Measurements from ENCODE around the gene OSBPL1A. TPM values are rescaled to one million over a fixed set of nuclear protein-coding genes. Genes with fewer than 3 reads are reported as not detected.

Gene OSBPL1A
- total and polyA plus RNA-seq, 2 experiments from 2014 or later = 24.6 to 31.3 TPM

DNA sequence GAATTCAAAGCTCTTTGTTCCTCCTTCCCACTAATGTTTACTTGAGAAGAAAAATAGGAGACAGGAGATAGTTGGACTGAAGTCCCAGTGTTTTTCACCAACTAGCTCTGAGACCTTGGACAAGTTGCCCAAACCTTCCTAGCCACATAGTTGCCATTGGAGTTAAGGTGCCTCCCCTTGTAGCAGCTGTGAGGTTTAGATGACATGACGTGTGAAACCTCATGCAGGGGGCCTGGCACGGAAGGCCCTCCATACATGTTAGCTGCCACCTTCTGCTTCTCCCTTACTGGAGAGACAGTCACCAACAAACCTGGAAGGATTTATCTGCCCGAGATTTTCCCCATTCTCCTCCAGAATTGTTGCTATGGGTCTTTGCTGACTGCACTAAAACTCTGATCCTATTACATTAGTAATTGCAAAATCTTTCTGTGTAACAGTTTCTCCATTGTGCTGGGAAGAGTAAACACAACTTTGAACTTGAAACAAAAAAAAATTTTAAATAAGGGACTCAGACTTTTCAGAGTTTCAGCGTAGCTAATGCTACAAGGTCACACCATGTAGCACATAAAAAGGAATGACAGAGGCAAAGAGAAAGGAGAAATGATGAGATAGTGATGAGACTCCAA lies 282.6 kb downstream of the OSBPL1A start:
- WGBS (ENCODE audit: low lambda C conversion rate, missing lambda C conversion rate) = 70% methylated on average over 4 of the region's 4 CpGs
- no peaks in the 10 kb centered on the region for H3K27me3 ChIP-seq
- H3K4me3 ChIP-seq = no peak overlapping the region

DNA sequence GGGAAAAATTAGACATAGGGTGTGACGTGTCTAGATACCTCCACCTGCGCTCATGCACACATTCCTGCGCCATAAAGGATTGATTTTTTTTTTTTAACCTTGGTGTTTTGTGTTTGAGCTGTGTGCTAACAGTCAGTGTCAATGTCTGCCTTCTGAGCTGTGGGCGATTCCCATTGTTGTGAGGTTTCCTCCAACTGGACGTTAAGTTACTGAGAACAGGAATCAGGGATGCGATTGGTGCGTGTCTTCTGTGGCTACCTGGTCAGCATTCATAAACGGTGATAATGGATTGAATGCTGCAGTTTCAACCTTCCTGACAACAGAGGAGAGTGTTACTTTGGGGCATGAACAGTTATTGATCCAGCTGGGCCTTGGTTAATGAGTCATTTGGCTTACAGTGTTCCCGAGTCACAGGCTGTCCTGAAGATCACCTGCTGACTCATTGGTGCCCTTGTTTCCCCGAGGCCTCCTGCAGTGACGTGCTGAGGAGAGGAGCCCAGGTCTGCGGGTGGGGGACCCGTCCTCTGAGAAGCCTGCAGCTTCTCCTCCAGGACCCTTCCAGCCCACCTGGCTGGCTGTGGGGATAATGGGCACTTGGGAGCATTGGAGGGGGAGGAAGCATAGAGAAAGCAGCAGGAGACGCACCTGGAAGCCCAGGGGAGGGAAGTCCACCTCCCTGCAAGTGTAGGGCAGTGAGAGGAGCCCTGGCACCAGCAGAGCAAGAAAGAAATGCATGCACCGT lies 284.6 kb downstream of the OSBPL1A start:
- Histone ChIP-seq H3K4me2 (peak overlapping the region; percentile 51), H3K36me3 (replicated peaks; ENCODE audit: insufficient read depth, low read depth) (no peaks in the 10 kb centered on the region), H4K20me1 (ENCODE audit: insufficient read depth, poor library complexity, severe bottlenecking) (no peaks in the 10 kb centered on the region), H3K9me2 (replicated peaks; ENCODE audit: insufficient read depth) (no peaks in the 10 kb centered on the region), H3K79me2 (no peaks in the 10 kb centered on the region), H3K27ac (peak overlapping the region; percentile 61), H3K9me3 (ENCODE audit: low read depth) (no peaks in the 10 kb centered on the region), H3K27me3 (no peaks in the 10 kb centered on the region), H2AFZ (no peak overlapping the region), H3K4me1 (ENCODE audit: insufficient read depth) (peaks cover 8% of the 10 kb centered on the region), H3K4me3 (no peak overlapping the region)
- DNase-seq (ENCODE audit: low spot score) = peak; percentile 77
- no peak for TF ChIP-seq CTCF (IDR thresholded peaks at IDR 0.05; ENCODE audit: poor library complexity)
- TF ChIP-seq EZH2phosphoT487 (IDR thresholded peaks at IDR 0.05; ENCODE audit: low read depth, severe bottlenecking, unreplicated experiment) = no peak
- no peak for TF ChIP-seq EZH2 (IDR thresholded peaks at IDR 0.05; ENCODE audit: borderline replicate concordance)
- WGBS (ENCODE audit: low lambda C conversion rate, missing lambda C conversion rate) = 62% methylated on average over 15 of the region's 15 CpGs

More for the DNA sequence above, 282.6 kb downstream of the OSBPL1A start:
- peak overlapping the region; percentile 35 for H3K27ac ChIP-seq
- no peaks in the 10 kb centered on the region for H3K79me2 ChIP-seq
- H3K4me2 ChIP-seq = no peak overlapping the region
- no peak for DNase-seq (ENCODE audit: low spot score)
- H2AFZ ChIP-seq = no peak overlapping the region
- peaks cover 8% of the 10 kb centered on the region for H3K4me1 ChIP-seq (ENCODE audit: insufficient read depth)
- H4K20me1 ChIP-seq (ENCODE audit: insufficient read depth, poor library complexity, severe bottlenecking) = no peaks in the 10 kb centered on the region
- H3K9me2 ChIP-seq (replicated peaks; ENCODE audit: insufficient read depth) = no peaks in the 10 kb centered on the region
- no peaks in the 10 kb centered on the region for H3K36me3 ChIP-seq (replicated peaks; ENCODE audit: insufficient read depth, low read depth)
- H3K9me3 ChIP-seq (ENCODE audit: low read depth) = no peaks in the 10 kb centered on the region
- TF ChIP-seq CTCF (IDR thresholded peaks at IDR 0.05; ENCODE audit: poor library complexity) = no peak

DNA sequence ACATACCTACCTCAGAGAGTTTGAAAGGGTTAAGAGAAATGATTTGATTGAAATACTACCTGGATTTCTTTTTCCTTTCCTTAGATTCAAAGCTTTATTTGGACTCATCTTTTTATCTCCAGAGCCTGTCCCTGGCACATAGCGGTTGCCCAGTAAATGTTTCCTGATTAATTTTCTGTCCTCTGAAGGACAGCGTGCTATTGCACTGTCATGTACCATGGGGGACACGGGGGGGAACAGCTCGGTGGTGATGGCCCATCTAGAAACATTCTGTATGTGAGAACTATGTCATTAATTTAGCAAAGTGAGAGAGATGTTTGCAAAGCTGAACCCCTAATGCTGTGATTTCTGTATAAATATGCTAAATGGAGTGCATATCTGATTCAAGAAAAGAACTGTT lies 285.2 kb downstream of the OSBPL1A start:
- Histone ChIP-seq H2AFZ (no peak overlapping the region), H3K9me3 (ENCODE audit: low read depth) (no peaks in the 10 kb centered on the region), H3K4me1 (ENCODE audit: insufficient read depth) (peaks cover 8% of the 10 kb centered on the region), H3K9me2 (replicated peaks; ENCODE audit: insufficient read depth) (no peaks in the 10 kb centered on the region), H3K27ac (peak overlapping the region; percentile 61), H3K4me3 (no peak overlapping the region), H3K79me2 (no peaks in the 10 kb centered on the region), H3K4me2 (peak overlapping the region; percentile 34), H3K36me3 (replicated peaks; ENCODE audit: insufficient read depth, low read depth) (no peaks in the 10 kb centered on the region), H4K20me1 (ENCODE audit: insufficient read depth, poor library complexity, severe bottlenecking) (no peaks in the 10 kb centered on the region), H3K27me3 (no peaks in the 10 kb centered on the region)
- 91% methylated on average over 4 of the region's 4 CpGs for WGBS (ENCODE audit: low lambda C conversion rate, missing lambda C conversion rate)
- no peak for DNase-seq (ENCODE audit: low spot score)
- no peak for TF ChIP-seq EZH2phosphoT487 (IDR thresholded peaks at IDR 0.05; ENCODE audit: low read depth, severe bottlenecking, unreplicated experiment)
- TF ChIP-seq CTCF (IDR thresholded peaks at IDR 0.05; ENCODE audit: poor library complexity) = no peak
- no peak for TF ChIP-seq EZH2 (IDR thresholded peaks at IDR 0.05; ENCODE audit: borderline replicate concordance)

Small RNA genes lying within 50 kb of the gene (microRNA-seq; reads per million reads assigned to microRNA genes)
- 24.6 reads per million, percentile 43 among the genes with 10 or more reads in this experiment for gene MIR320C2

Small RNA genes lying within 50 kb of the gene (small RNA-seq; reads per million reads assigned to genes)
- gene MIR320C2 (not detected), gene RF00017 (not detected), gene RF00019 (not detected), gene RNA5SP452 (0.37 reads per million, percentile 20 among the genes with 10 or more reads in this experiment), gene RNU5A-6P (0.53 reads per million, percentile 42 among the genes with 10 or more reads in this experiment), gene RNU6-435P (not detected)

Other genes with a start within 250 kb of the OSBPL1A start
- gene IMPACT, start 28.8 kb upstream of the OSBPL1A start, total RNA-seq = 28.3 and 36.3 TPM in 2 replicates
- gene IMPACT, start 28.8 kb upstream of the OSBPL1A start, polyA plus RNA-seq = 15.5 and 21.7 TPM in 2 replicates
- not detected in 2 replicates for gene HRH4, start 62.8 kb upstream of the OSBPL1A start, total RNA-seq
- gene HRH4, start 62.8 kb upstream of the OSBPL1A start, polyA plus RNA-seq = not detected in 2 replicates